ENCODE results near the gene TMTC3.

- no peak for TF ChIP-seq CTCF (IDR thresholded peaks at IDR 0.05)
- TF ChIP-seq EP300 (IDR thresholded peaks at IDR 0.05): no peak
- no peak for TF ChIP-seq POLR2A (IDR thresholded peaks at IDR 0.05)
These were observed 42.1 kb downstream of the TMTC3 start for GRCh38 chr12:88184196-88184595.
